GM20000 (cell line): Measurements from ENCODE around the gene ADCY1.

ENCODE experiments used
- DNase-seq: peaks from one replicate; pipeline ENCODE4 v3.0.0; 2012; ENCODE audit warnings: low spot score
- CTCF ChIP-seq: IDR thresholded peaks from 2 replicates; pipeline ENCODE4 v1.5.1; 2012; ENCODE audit warnings: mild to moderate bottlenecking, control low read depth; ENCODE audit errors: extremely low read depth, missing control alignments

ADCY1 gene

GRCh38 chr7:45655539-45655938 is 81.4 kb downstream of the ADCY1 start:
- no peak for TF ChIP-seq CTCF
- DNase-seq: no peak

GRCh38 chr7:45656431-45656830 is 82.3 kb downstream of the ADCY1 start:
- DNase-seq: no peak
- no peak for TF ChIP-seq CTCF

GRCh38 chr7:45657136-45657889 is 83.1 kb downstream of the ADCY1 start:
- no peak for TF ChIP-seq CTCF
- no peak for DNase-seq

DNA sequence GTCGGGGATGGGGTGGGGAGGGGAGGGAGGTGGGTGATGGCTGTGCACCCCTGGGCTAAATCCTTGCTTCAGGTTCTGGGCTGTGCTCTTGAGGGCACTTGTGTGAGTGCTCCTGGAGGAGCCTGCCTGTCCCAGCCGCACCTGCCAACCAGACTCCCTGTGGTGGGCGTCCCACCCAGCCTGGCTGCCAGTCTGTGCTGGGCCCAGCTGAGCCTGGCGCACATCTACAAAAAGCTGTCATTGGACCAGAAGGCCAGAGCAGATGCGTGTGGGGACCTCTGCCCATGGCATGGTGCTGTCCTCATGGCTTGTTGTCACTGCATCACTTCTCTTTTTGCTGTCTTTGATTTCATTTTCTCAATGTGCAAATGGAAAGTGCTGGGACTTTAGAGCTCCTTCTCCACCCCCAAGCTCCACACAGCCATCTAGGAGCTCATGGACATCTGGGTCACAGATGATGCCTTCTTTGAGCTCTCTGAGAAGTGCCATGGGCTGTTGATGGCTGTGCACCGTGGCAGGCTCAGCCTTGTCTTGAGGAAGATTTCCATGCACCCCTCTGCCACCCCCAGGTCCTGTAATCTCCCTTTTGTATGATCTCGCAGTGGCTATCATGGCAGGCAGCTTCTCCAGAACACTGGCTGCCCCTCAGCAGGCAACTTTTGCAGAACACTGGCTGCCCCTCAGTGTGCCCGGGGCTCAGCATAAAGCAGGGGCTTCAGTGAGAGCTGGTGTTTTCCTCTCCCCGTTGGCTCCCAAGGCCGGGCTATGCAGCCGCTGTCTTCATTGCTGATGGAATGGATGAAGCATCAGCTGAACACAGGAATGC is 83.9 kb downstream of the ADCY1 start:
- no peak for DNase-seq
- no peak for TF ChIP-seq CTCF

GRCh38 chr7:45658716-45659495 is 84.7 kb downstream of the ADCY1 start:
- no peak for TF ChIP-seq CTCF
- DNase-seq: no peak

- DNase-seq: no peak
- TF ChIP-seq CTCF: no peak
Observed at GRCh38 chr7:45659496-45660139, 85.5 kb downstream of the ADCY1 start.
